ENCODE results near the gene TP53BP2.

DNA sequence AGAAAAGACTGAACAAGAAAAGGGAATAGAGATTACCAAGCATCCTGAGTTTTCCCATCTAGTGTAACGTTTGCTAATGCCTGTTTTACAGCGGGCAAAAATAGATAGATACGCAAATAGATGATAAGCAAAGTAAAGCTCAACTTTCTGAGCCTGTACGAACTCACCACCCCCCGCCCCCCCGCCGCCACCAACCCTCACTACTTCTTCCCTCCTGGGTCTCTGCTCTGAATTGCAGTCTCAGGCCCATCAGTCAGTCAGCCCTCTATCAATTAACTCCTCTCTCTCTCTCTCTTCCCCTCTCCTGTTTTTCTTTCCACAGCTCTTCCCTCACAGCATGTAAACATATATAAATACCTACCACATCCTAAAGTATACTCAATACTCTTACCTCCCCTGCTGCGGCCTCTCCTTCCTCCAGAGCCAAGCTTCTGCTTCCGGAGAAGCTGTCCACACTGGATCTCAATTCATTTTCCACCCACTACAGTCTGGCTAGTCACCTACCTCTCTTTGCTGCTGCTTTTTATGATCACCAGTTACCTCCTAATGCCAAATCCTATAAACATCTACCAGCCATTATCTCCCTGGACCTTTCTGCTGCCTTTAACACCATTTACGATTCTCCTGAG, 68.8 kb downstream of the TP53BP2 start:
- TF ChIP-seq, protein P1, sequence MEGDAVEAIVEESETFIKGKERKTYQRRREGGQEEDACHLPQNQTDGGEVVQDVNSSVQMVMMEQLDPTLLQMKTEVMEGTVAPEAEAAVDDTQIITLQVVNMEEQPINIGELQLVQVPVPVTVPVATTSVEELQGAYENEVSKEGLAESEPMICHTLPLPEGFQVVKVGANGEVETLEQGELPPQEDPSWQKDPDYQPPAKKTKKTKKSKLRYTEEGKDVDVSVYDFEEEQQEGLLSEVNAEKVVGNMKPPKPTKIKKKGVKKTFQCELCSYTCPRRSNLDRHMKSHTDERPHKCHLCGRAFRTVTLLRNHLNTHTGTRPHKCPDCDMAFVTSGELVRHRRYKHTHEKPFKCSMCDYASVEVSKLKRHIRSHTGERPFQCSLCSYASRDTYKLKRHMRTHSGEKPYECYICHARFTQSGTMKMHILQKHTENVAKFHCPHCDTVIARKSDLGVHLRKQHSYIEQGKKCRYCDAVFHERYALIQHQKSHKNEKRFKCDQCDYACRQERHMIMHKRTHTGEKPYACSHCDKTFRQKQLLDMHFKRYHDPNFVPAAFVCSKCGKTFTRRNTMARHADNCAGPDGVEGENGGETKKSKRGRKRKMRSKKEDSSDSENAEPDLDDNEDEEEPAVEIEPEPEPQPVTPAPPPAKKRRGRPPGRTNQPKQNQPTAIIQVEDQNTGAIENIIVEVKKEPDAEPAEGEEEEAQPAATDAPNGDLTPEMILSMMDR (IDR thresholded peaks at IDR 0.05): no peak
- no peak for TF ChIP-seq POLR2A (IDR thresholded peaks at IDR 0.05)

All from uterus (tissue), 2 donors.